HS-27A (cell line): ENCODE results near the gene ITPRIP.

Source experiments
- DNase-seq: peaks from one replicate; pipeline ENCODE4 v3.0.0-alpha.2; 2012; ENCODE audit warnings: low read depth, missing footprints

Gene ITPRIP, protein sequence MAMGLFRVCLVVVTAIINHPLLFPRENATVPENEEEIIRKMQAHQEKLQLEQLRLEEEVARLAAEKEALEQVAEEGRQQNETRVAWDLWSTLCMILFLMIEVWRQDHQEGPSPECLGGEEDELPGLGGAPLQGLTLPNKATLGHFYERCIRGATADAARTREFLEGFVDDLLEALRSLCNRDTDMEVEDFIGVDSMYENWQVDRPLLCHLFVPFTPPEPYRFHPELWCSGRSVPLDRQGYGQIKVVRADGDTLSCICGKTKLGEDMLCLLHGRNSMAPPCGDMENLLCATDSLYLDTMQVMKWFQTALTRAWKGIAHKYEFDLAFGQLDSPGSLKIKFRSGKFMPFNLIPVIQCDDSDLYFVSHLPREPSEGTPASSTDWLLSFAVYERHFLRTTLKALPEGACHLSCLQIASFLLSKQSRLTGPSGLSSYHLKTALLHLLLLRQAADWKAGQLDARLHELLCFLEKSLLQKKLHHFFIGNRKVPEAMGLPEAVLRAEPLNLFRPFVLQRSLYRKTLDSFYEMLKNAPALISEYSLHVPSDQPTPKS

DNA sequence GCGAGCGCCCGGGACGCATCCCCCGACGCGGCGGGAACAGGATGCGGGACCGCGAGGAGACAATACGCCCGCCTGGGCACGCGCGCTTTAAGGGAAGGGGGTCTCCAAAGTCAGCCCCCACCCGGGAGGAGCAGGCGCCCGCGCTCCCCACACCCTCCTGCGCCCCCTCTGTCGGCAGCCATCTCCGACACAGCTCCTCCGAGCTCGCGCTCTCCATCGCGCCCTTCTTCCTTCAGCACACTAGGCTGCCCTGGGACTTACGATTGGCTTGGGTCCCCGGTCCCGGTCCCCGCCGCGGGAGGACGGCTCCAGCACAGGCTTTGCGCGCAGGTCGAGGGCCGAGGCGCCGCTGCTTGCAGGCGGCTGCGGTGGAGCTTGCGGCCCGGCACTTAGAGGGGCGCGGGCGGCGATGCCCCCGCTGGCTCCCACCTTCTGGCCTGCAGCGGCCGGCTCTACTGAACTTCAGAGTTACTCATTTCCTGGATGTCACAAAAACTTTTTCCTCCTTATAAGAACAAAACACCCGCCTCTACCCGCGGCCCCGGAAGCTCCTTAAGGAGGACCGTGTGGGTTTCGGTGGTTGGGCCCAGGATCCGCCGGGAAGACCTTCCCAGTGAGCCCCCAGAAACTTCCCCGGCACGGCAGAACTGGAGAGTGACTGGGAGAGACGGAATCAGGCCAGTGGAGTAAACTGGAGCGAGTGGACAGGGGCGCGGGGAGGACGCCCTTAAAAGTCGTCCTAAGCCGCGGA, at the start of gene ITPRIP:
Gene ITPRIP, minus strand, starts transcription at position 481 of the 751 bp plus-strand sequence. CDS start 22,414 bp downstream, outside the sequence.
- no peak for DNase-seq

DNA sequence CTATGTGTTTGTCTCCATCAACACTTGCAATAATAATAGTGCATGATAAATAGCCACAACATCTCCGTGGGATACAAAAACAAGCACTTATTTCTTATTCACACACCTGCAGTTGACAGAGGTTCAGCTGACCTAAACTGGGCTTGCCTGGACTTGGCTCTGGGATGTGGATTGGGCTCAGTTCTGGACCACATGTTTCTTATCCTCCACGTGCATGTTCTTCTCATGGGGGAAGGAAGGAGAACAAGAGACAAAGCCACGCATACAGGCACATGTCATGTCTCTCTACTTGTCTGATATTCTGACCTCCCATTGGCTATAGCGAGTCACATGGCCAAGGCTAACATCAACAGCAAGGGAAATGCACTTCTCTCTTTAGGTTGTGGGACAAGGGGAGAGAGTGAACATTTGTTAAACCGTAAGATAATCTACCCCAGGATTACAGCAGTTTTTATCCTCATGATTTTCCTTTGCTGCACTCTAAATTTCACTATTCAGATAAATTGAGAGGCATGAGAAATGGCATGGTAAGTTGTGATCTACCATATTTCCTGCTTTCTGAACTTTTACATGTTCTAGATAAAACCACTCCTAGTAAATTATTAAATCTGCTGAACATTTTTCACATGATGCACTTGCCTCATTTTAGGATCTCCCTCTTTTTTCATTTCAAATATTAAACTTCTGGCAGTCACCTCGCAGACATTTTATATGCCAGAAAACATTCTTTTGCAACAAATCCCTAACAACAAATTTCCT, 49.0 kb upstream of the ITPRIP start:
- DNase-seq = no peak

DNA sequence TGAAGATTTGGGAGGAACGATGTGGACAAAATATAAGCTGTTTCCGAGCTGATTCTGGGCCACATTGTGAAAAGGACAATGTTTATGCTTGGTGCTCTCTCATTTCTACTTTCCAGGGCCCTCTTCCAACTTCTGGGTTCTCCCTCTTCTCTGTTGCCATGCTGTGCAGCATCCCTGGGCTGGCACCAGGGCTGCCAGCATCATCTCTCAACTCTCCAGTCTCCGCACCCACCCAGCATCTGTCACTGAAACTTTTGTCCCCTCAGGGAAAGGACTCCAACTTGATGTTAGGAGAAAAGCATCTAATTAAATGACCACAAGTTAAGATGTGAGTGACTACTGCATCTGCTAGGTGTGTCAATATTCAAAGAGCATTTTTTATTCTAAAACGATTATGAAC, 42.1 kb upstream of the ITPRIP start:
- DNase-seq = no peak

DNA sequence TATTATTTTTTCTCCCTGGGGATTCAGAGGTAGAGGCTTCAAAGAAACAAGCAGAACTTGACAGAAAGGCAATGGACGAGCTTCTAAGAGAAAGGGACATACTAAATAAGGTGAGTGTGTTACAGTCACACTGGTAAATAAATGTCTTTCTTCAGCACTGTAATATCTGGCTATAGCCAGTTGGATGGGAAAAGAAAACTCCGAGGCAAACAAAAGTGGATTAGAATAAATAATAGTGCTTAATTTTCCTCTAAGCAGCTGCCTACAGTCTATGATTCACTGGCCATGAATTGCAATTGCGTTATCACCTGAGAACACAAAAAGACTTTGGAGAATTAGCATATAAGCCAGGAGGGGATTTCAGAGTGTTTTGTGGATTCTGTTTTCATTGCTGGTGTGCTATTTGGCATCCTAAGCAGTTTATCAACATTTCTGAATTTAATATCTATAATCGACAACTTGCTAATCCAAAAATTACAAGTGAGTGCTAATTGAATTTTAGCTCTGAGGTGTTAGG, 38.6 kb upstream of the ITPRIP start:
- DNase-seq = no peak

DNA sequence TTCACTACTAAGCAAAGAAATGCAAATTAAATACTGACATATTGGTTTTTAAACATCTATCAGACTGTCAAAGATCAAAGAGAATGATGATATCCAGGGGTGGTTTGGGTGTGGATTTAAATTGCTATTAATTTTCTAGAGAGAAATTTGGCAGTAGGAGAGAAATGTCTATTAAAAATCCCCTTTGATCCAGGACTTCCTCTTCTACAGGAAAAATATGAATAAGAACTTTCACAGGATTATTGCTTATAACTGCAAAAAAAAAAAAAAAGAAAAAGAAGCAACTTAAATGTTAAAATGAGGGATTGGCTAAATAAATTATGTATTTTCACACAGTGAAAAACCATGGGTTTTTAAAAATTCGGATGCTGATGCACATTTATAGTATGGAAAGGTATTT, 36.3 kb upstream of the ITPRIP start:
- no peak for DNase-seq

DNA sequence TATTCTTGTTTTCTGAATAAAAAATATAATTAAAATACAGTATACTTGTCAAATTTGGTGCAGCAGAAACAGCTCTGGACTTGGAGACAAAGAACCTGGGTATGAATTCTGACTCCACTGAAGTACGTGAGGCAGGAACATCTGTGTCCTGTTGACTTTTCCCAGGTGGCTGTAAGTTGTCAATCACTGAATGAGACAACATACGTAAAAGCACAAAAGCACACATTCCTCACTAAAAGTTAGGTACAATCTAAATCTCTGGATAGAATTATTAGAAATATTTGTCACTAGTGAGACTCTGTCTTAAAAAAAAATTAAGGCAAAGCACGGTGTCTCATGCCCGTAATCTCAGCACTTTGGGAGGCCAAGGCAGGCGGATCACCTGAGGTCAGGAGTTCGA, 33.5 kb upstream of the ITPRIP start:
- DNase-seq = no peak

DNA sequence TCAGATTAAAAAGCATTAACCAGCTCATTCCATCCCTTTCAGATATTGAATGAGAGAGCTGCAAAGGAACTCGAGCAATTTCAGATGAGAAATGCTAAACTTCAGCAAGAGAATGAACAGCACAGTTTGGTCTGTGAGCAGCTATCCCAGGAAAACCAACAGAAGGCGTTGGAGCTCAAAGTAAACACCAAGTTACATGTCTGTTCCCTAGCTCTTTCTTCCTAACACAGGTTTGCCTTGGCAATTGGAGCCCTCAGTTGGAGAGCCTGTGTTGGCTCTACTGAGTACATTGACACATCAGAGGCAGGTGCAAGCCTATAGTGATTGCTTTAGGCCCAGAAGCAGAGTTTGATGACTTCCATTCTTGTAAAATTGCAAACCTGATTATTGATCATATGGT, 30.1 kb upstream of the ITPRIP start:
- no peak for DNase-seq

DNA sequence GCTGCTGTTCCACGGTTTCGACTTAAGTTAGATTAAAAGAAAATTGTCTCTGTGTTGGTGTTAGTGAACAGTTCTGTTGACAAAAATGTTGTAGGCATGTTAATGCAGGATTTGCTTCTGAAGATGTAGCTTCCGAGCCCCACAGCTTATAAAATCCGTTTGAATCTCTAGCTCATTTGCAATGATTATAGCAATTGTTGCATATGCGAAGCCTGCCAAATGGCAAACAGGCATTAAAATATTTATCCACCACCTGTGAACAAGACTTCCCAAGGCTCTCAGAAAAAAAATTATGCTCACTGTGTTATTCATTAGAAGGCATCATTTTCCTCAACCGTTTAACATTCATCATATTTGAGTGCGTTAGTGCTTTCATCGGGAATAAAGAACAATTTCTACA, 29.6 kb upstream of the ITPRIP start:
- no peak for DNase-seq

DNA sequence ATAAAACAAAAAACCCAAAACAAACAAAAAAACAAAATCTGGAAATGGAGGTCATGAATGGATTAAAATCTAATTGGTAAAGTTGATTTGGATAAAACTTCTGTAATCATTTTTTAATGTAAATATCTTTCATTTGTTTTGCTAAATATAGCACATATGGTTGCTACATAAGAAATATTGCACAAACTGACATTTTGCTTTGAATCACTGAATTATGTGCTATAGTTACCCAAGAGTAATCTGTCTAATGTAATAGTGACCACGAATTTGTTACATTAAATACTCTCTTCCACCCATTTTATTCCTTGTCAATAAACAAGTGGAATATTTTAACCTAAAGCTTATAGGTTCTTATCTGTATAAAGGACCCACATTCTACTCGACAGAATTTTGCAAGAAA, 21.5 kb upstream of the ITPRIP start:
- no peak for DNase-seq

DNA sequence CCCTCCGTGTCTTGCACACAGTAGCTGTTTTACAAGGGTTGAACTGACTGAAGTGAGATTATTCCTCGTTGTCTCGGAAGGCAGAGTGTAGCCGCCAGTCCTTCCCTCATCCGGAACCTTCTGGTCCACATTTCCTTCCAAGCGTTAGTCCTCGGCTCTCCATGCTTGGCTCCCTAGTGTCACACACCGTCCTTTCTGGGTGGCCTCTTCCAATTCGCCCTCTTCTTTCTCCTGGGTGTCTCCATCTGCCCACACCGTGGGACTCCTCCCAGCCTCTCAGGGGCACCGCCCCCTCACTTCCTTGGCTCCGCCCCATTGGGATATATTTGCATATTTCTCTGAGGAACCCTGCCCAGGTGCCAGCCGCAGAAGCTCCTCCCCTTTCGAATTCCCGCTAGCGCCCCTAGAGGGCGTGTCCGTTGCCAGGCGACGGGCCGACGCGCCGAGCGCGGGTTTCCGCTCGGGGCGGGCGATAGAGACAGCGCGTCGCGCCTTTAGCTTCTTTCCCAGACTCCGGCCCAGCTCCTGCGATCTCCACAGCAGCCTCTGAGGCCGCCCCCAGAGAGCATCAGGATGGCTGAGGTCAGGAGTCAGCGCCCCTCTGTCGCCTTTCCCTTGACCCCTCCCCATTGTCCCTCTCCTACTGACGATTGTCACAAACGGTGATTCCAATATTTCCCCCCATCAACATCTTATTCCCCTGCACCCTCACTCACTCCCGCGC, 15.2 kb upstream of the ITPRIP start, which contains the start of gene CFAP58:
Gene CFAP58, plus strand, starts transcription at position 509 of the 724 bp plus-strand sequence. Its CDS starts 65 bp downstream, at position 574.
- no peak for DNase-seq

DNA sequence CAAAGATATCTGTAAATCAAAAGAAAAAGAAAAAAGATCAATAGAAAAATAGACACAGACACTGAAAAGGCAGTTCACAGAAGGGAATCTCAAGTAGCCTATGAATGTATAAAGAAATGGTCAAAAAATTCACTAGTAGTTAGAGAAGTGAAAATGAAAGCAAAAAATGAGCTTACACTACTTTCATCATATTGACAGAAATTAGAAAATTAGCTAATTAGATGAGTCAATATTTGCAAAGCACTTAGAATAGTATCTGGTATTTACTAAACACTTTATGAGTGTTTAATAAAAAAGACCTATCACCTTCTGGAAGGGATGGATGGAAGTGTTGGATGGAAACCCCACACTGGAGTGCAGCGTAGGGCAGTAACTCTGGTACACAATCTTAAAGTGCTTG, 13.7 kb upstream of the ITPRIP start:
- DNase-seq = no peak

DNA sequence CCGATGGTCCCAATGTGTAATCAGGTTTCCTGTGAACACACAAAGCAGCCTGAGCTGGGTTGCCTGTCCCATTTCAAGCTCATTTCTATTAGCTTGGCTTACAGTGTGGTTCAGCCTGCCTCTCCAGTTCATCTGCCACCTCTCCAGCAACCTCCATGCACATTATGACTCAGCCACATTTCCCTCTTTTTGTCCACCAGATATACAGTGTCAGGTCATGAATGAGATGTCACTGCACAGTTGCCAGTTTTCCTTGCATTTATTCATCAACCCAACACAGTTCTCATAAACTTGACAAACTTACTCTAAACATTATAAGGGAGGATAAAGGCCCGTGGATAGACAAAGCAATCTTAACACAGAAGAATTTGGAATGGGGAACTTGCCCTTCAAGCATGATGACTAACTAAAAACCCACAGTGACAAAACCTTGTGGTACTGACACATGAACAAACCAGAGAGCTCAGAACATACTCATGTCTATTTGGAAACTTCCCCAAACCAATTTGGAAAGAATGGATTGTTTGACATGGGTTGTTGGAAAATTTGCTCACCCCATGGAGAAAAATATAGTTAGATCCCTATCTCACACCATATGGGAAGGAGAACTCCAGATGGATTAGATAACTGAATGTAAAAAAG, 12.9 kb upstream of the ITPRIP start:
- no peak for DNase-seq

DNA sequence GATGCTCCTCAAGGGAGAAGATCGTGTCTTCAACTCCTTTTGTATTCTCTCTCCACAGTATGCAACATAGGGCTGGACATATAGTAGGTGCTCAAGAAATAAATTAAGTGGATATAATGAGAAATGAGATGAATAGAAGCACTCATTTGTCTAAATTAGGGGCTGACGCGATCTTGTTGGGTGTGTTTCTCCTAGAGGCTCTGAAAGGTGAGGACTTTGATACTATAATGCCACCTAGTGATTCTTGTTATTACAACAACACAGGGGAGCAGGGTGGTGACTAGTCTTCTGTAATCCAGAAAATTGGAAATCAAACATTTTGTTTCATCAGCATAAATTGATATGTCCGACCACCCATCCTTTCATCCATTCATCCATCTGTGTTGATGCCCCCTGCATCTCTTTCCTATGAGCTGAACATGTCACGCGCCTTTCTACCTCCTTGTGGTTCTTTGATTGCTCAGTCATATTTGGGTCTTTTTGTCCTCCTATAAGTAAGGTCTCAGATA, 11.9 kb upstream of the ITPRIP start:
- no peak for DNase-seq

DNA sequence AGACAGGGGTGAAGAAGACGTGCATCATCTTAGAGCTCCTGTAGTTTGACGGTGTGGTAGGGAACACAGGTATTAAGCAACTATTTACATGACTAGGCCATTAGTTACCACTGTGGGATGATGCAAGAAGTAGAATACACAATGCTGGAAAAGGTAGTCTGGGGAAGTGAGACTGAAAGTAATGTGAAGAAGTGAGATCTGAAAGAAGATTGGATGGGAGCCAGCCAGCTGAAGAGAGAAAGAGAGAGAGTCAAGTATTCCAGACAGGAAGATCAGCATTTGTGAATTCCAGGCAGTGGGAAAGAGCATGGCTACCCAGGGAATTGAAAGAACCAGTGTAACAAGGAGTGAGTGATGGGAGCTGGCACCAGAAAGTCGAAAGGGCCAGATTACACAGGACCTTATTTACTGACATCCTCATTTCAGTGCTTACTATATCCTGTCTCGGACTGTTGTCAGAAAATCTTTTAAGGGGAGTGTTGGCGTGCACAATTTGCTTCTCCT, 11.4 kb upstream of the ITPRIP start:
- no peak for DNase-seq

DNA sequence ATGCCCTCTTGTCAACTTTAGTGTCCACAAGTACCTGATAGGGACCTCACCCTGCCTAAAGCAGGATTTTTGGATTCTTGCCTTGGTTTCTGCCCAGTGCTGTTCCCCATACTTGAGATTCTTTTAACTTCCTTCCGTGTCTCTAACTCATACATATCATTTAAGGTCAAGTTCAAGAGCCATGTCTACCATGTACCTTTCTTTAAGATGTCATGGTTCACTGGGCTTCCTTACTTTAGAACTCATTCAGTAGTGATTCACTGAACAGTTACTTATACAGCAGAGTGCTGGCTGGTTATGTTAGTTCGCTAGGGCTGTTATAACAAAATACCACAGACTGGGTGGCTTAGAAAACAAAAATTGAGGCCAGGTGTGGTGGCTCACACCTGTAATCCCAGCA, 10.3 kb upstream of the ITPRIP start:
- no peak for DNase-seq

DNA sequence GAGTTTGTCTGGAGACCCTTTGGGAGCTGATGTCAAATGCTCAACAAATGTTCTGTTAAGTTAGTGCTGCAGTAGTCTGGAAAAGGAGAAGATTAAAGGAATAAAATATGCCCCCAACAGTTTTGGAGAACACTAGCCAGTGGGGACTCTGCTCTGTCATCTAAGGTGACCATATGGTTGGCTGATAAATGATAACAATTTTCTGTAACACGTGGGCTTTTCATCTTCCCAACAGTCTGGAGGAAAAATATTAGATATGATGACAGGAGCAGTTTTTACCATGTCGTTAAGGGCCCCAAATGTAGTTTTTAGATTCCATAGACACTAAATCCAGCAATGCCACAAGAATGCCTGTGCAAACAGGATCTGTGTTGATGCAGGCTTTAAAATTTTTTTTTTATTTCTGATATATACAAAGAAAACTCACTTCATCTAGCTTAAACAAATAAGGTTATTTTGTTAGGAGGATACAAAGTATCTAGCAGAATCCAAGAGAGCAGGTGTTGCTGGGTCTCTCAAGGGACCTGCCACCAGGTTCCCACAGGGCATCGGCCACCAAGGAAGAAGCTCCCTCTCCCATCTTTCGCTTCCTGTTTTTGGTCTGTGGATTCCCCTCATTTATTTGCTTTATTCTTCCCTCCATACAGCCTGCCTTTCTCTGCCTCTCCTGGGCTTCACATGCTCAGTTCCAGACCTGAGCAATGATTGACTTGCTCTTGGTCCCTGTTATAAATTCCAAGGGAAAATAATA, 9.2 kb upstream of the ITPRIP start:
- DNase-seq = no peak

DNA sequence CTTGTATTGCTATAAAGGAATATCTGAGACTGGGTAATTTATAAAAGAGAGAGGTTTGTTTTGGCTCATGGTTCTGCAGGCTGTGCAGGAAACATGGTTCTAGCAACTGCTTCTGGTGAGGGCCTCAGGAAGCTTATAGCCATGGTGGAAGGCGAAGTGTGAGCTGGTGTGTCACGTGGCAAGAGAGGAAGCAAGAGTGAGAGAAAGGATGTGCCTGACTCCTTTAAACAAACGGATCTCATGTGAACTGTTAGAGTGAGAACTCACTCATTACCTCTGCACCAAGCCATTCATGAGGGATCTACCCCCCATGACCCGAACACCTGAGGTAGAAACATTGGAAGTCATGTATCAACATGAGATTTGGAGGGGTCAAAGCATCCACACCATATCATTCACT, 7.7 kb upstream of the ITPRIP start:
- DNase-seq = no peak

DNA sequence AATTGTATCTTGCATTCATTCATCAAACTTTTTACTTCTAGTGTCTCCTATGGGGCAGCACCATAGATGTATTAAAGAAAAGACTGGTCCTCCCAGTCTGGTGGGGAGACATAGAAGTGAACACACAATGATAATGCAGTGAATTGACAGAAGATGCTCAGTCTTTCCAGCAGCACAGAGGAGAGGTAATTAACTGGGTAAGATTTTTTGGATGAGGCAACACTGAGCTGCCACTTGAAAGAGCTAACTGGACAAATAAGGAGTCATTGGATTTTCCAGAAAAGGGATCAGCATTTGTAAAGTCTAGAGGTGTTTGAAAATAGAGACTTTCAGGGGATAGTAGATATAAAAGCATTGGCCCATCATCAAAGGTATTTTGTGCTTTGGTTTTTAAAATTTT, 7.2 kb upstream of the ITPRIP start:
- DNase-seq = no peak

DNA sequence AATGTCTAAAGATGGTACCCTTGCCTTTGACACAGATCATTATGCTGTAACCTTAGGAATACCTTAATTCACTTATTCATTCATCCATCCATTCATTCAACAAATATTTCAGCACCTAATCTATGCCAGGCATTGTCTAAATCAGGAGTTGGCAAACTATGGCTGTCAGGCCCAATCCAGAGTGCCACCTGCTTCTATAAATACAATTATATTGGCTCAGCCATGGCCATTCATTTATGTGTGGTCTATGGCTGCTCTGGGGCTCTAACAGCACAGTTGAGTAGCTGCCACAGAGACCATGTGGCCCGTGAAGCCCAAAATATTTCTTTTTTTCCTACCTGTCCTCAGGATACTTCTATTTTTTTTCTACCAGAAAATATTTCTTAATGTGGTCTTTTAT, 6.0 kb upstream of the ITPRIP start:
- no peak for DNase-seq

DNA sequence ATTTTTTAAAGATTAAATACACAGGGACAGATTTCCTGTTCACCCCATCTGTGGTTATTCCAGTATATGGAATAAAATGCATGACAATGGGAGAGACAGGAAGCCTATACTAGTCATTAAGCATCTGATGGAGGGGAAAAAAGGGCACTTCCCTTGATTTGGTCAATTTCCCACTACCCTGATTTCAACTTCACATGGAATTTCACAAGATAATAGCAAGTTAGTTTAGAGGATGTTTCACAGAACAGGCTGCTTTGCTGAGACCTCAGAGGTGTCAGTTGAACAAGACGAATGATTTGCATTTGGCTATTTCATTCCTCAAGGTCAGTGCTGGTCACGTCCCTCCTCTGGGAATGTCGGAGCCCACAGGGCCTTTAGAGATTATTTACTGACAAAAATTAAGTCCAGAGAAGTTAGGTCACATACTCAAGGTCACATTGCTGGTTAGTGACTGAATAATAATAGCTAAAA, 4.7 kb upstream of the ITPRIP start:
- DNase-seq = no peak
